Measurements from ENCODE around the gene PIAS4.

PIAS4 gene

GRCh38 chr19:4043401-4043800 lies 35.9 kb downstream of the PIAS4 start:
- DNase-seq, result no peak

- no peak for DNase-seq
These were observed 36.6 kb downstream of the PIAS4 start for GRCh38 chr19:4043966-4044715.

- no peak for DNase-seq
These were observed 37.5 kb downstream of the PIAS4 start for GRCh38 chr19:4044990-4045465.

GRCh38 chr19:4045597-4046361 lies 38.2 kb downstream of the PIAS4 start:
- DNase-seq, result no peak

GRCh38 chr19:4046362-4046691 lies 38.8 kb downstream of the PIAS4 start:
- DNase-seq, result no peak

- no peak for DNase-seq
These were observed 39.6 kb downstream of the PIAS4 start for GRCh38 chr19:4046946-4047683.

GRCh38 chr19:4049432-4049831 lies 41.9 kb downstream of the PIAS4 start:
- no peak for DNase-seq

GRCh38 chr19:4051175-4052101 lies 43.9 kb downstream of the PIAS4 start:
- DNase-seq, result no peak

GRCh38 chr19:4052114-4052992 lies 44.8 kb downstream of the PIAS4 start:
- no peak for DNase-seq

GRCh38 chr19:4052993-4053422 lies 45.5 kb downstream of the PIAS4 start:
- DNase-seq, result no peak

- no peak for DNase-seq
These were observed 46.1 kb downstream of the PIAS4 start for GRCh38 chr19:4053423-4054324.

- DNase-seq, result no peak
These were observed 47.1 kb downstream of the PIAS4 start for GRCh38 chr19:4054441-4055208.

GRCh38 chr19:4055209-4055552 lies 47.6 kb downstream of the PIAS4 start:
- DNase-seq, result no peak

- DNase-seq, result peak; percentile 25
These were observed 50.6 kb downstream of the PIAS4 start for GRCh38 chr19:4057931-4058692.

GRCh38 chr19:4058693-4059452 lies 51.3 kb downstream of the PIAS4 start:
- DNase-seq, result no peak

GRCh38 chr19:4059453-4059871 lies 51.9 kb downstream of the PIAS4 start:
- no peak for DNase-seq

GRCh38 chr19:4059891-4060620 lies 52.5 kb downstream of the PIAS4 start:
- DNase-seq, result peak; percentile 46
